Ovary (tissue), 9 donors: ENCODE data around the gene GBE1. TPM values are rescaled to one million over a fixed set of nuclear protein-coding genes. Genes with fewer than 3 reads are reported as not detected.
"Not testable (repeated sequence)": the region's sequence is repeated elsewhere in the genome, so short reads cannot be mapped to it uniquely, and the experiment has no call there.

Experiments
- DNase-seq, 5 donors: peaks; one replicate each; pipeline ENCODE4 v3.0.0-alpha.2; 2019 to 2020
- H3K27ac ChIP-seq, 2 donors: fragments of 200-600 bp; one replicate each; pipeline versions ENCODE4 v1.5.1 to v1.8.0; 2019 to 2022
- H3K27me3 ChIP-seq: fragments of 200-600 bp; one replicate; pipeline ENCODE4 v1.8.0; 2022
- H3K36me3 ChIP-seq: fragments of 200-600 bp; sonication (generic); one replicate; pipeline ENCODE4 v1.5.1; 2019
- H3K4me1 ChIP-seq: one replicate; pipeline ENCODE4 v1.8.1; 2013; ENCODE audit warnings: mild to moderate bottlenecking, moderate library complexity; ENCODE audit not compliant: insufficient read depth
- H3K4me3 ChIP-seq: fragments of 200-600 bp; sonication (generic); one replicate; pipeline ENCODE4 v1.5.1; 2017
- H3K9me3 ChIP-seq, 2 donors: fragments of 200-600 bp in 1 of 2; sonication (generic) in 1 of 2; one replicate each; pipeline versions ENCODE4 v1.5.1 to v1.8.1; 2013 to 2019; ENCODE audit warnings: mild to moderate bottlenecking in 1 of 2, moderate library complexity in 1 of 2
- CTCF ChIP-seq, 3 donors: fragments of 450-650 bp in 2 of 3; fragments of 200-600 bp in 1 of 3; IDR thresholded peaks; one replicate each; pipeline versions ENCODE4 v1.5.1 to v1.8.0; 2016 to 2022; ENCODE audit warnings: antibody characterized with exemption in 3 of 3, mild to moderate bottlenecking in 1 of 3
- EP300 ChIP-seq: sonication (generic); formaldehyde crosslinking; IDR thresholded peaks from one replicate; pipeline ENCODE4 v1.6.1; 2017; ENCODE audit warnings: antibody characterized with exemption
- POLR2A ChIP-seq: fragments of 450-650 bp; IDR thresholded peaks from one replicate; pipeline ENCODE4 v1.6.1; 2017; ENCODE audit warnings: antibody characterized with exemption, mild to moderate bottlenecking, moderate library complexity
- WGBS, 3 donors: extraction: QIAGEN DNeasy Blood & Tissue Kit in 1 of 3; methylation state at CpG; one replicate each; pipeline versions ENCODE4 v1.1.5 to v1.1.7; 2013 to 2017; 5-methylcytosine and 5-hydroxymethylcytosine counted together
- intact Hi-C, 4 donors: fragments of 100-400 bp; cut with DNase I; formaldehyde crosslinking; loops; one replicate each; pipeline versions ENCODE4 v1.11.0 to v1.15.1; 2022 to 2023
- polyA plus RNA-seq, 2 donors: library from polyadenylated mRNA; stranded (reverse); fragments of 200-250 nt in 1 of 2; fragments of 350-450 nt in 1 of 2; fragmentation: Illumina TruSeq in 1 of 2; extraction: RNeasy Lipid Tissue Mini Kit (QIAGEN cat#74804) in 1 of 2; gene quantifications; one replicate each; pipeline ENCODE4 v1.2.3, GENCODE V29; 2013 to 2014
- total RNA-seq, 7 donors: library from RNA; depleted of rRNA in 2 of 7; stranded (reverse); fragments of >200 nt in 2 of 7; fragmentation: NEBNext Ultra II Directional in 3 of 7; extraction: Animal tissue kit (Norgen Biotek cat#: 25700) in 3 of 7; gene quantifications; one replicate each; pipeline versions ENCODE4 v1.1.0 to v1.2.4, GENCODE V29; 2016 to 2023
- donor health status: DM: no; HTN: no; CAD: no; lungs with moderate emphysema.
- donor health status: DM: no; HTN: no; CAD: no.
- donor health status: Bipolar disorder and iron deficiency.
- donor health status: DM: yes; HTN: yes; CAD: no.
- donor health status: DM: no; HTN: no; CAD: no.
- donor health status: DM: yes; HTN: yes; CAD: no.

Gene GBE1
- total and polyA plus RNA-seq, 9 donors: 14.8 to 43.7 (median 26.8) TPM

GRCh38 chr3:81778678-81779182 lies 17.3 kb upstream of the GBE1 start:
- TF ChIP-seq EP300 (no peak), POLR2A (no peak), CTCF (IDR thresholded peaks at IDR 0.05) (no peak)
- H3K27me3 ChIP-seq: no peaks in the 10 kb centered on the region
- H3K4me1 ChIP-seq: peaks cover 2% of the 10 kb centered on the region
- no peaks in the 10 kb centered on the region for H3K9me3 ChIP-seq
- intact Hi-C loops: no loop called here
- DNase-seq: no peak
- no peak overlapping the region for H3K4me3 ChIP-seq
- H3K36me3 ChIP-seq: no peaks in the 10 kb centered on the region
- no peak overlapping the region for H3K27ac ChIP-seq
- 19 to 25% (median 22%) methylated on average over 4 of the region's 4 CpGs for WGBS, 3 donors

- WGBS, 3 donors: 77 to 86% (median 77%) methylated on average over 2 of the region's 2 CpGs
Observed at GRCh38 chr3:81776643-81777042, 15.2 kb upstream of the GBE1 start.

GRCh38 chr3:81770710-81771109 lies 9.3 kb upstream of the GBE1 start:
- no peaks in the 10 kb centered on the region for H3K9me3 ChIP-seq
- H3K4me1 ChIP-seq: no peaks in the 10 kb centered on the region
- no peak for DNase-seq
- H3K36me3 ChIP-seq: no peaks in the 10 kb centered on the region
- WGBS, 3 donors: 92 to 96% (median 94%) methylated on average over 3 of the region's 3 CpGs
- TF ChIP-seq CTCF (IDR thresholded peaks at IDR 0.05): no peak
- TF ChIP-seq EP300: no peak
- TF ChIP-seq POLR2A: no peak
- intact Hi-C loops: no loop called here
- H3K4me3 ChIP-seq: no peak overlapping the region
- H3K27me3 ChIP-seq: no peaks in the 10 kb centered on the region
- no peak overlapping the region for H3K27ac ChIP-seq

More at GRCh38 chr3:81776643-81777042, 15.2 kb upstream of the GBE1 start:
- peaks cover 2% of the 10 kb centered on the region for H3K4me1 ChIP-seq
- intact Hi-C loops: no loop called here
- H3K9me3 ChIP-seq: no peaks in the 10 kb centered on the region
- TF ChIP-seq POLR2A (no peak), EP300 (no peak), CTCF (IDR thresholded peaks at IDR 0.05) (no peak)
- no peak overlapping the region for H3K4me3 ChIP-seq
- H3K27ac ChIP-seq: no peak overlapping the region
- H3K36me3 ChIP-seq: no peaks in the 10 kb centered on the region
- DNase-seq: no peak
- no peaks in the 10 kb centered on the region for H3K27me3 ChIP-seq

GRCh38 chr3:81769299-81769698 lies 7.9 kb upstream of the GBE1 start:
- Histone ChIP-seq H3K4me3 (no peak overlapping the region), H3K36me3 (no peaks in the 10 kb centered on the region), H3K9me3 (no peaks in the 10 kb centered on the region), H3K27me3 (no peaks in the 10 kb centered on the region), H3K27ac (no peak overlapping the region), H3K4me1 (no peaks in the 10 kb centered on the region)
- intact Hi-C loops: loop anchor here in 1 of 4 donors (1.0 kb wide), 1 partner anchor 84 kb away; no protein-coding TSS in a partner anchor
- no peak for TF ChIP-seq POLR2A
- no peak for TF ChIP-seq CTCF (IDR thresholded peaks at IDR 0.05)
- no peak for TF ChIP-seq EP300
- no peak for DNase-seq
- WGBS, 3 donors: 21 to 52% (median 33%) methylated on average over 2 of the region's 2 CpGs

GRCh38 chr3:81767250-81767859 lies 5.9 kb upstream of the GBE1 start:
- H3K27ac ChIP-seq, intact Hi-C loops, H3K27me3 ChIP-seq, H3K4me1 ChIP-seq, H3K36me3 ChIP-seq, DNase-seq, H3K9me3 ChIP-seq, H3K4me3 ChIP-seq: not testable (repeated sequence)
- 97% methylated on average over 45 to 47 of the region's 47 CpGs for WGBS, 3 donors
